Erythroblast (primary cell): ENCODE measurements around the gene ZFP90.
A peak's percentile ranks its signal among the peaks of the same experiment; 100 is the strongest.

ENCODE experiments used
- DNase-seq, 2 experiments: peaks; one replicate each; lab custom pipeline; 2025; lab: John Stamatoyannopoulos, UW
- GATA1 ChIP-seq: IDR thresholded peaks from 2 replicates; pipeline ENCODE4 v1.6.1; 2011; ENCODE audit warnings: low read depth, mild to moderate bottlenecking, control low read depth, low read length, moderate library complexity
- POLR2A ChIP-seq: IDR thresholded peaks from 2 replicates; pipeline ENCODE4 v1.6.1; 2011; ENCODE audit warnings: mild to moderate bottlenecking, low read length

ZFP90 gene

DNA sequence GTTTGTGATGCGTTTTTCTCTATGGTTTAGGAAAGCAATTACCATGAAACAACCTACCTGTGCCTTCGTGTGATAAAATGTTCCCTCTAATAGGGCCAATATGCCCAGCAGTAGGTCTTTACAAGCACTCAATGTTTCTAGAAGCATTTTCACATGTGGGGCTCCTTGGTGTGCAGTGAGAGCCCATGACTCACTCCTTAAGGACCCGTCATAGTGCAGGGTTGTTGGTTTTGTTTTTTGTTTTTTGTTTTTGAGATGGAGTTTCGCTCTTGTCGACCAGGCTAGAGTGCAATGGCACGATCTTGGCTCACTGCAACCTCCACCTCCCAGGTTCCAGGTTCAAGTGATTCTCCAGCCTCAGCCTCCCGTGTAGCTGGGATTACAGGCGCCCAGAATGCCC, 31.1 kb upstream of the ZFP90 start:
- no peak for DNase-seq
- TF ChIP-seq GATA1 (no peak), POLR2A (no peak)

GRCh38 chr16:68508641-68509240, 30.4 kb upstream of the ZFP90 start:
- no peak for TF ChIP-seq POLR2A
- no peak for TF ChIP-seq GATA1
- DNase-seq = no peak

GRCh38 chr16:68509381-68509780, 29.7 kb upstream of the ZFP90 start:
- DNase-seq = no peak
- no peak for TF ChIP-seq POLR2A
- TF ChIP-seq GATA1 = no peak

- no peak for DNase-seq
- TF ChIP-seq GATA1 = no peak
- no peak for TF ChIP-seq POLR2A
These were observed 28.3 kb upstream of the ZFP90 start for GRCh38 chr16:68510775-68511174.

DNA sequence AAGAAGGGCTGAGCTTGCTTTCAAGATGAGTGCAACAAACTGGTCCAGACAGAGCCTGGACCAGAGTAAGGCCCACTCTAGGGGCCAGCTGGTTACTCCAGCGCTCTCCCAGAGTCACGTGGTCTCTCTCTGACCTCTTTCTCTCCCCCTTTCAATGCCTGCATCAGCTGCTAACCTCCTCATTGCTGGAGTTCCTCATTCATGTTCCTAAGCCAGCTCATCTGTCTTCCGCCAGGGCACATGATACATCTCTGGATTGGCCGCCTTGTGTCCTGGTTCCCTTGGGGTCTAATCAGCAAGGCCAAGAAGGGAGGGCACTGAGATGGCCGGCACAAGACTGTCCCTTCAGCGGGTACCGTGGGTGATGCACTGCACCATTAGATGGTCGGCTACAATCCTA, 26.9 kb upstream of the ZFP90 start:
- TF ChIP-seq GATA1 = no peak
- TF ChIP-seq POLR2A = no peak

GRCh38 chr16:68512742-68513141, 26.3 kb upstream of the ZFP90 start:
- DNase-seq = no peak

More for the DNA sequence above, 26.9 kb upstream of the ZFP90 start:
- no peak for DNase-seq

GRCh38 chr16:68514511-68514910, 24.6 kb upstream of the ZFP90 start:
- TF ChIP-seq POLR2A (no peak), GATA1 (no peak)
- DNase-seq = no peak

More at GRCh38 chr16:68512742-68513141, 26.3 kb upstream of the ZFP90 start:
- no peak for TF ChIP-seq POLR2A
- TF ChIP-seq GATA1 = no peak

DNA sequence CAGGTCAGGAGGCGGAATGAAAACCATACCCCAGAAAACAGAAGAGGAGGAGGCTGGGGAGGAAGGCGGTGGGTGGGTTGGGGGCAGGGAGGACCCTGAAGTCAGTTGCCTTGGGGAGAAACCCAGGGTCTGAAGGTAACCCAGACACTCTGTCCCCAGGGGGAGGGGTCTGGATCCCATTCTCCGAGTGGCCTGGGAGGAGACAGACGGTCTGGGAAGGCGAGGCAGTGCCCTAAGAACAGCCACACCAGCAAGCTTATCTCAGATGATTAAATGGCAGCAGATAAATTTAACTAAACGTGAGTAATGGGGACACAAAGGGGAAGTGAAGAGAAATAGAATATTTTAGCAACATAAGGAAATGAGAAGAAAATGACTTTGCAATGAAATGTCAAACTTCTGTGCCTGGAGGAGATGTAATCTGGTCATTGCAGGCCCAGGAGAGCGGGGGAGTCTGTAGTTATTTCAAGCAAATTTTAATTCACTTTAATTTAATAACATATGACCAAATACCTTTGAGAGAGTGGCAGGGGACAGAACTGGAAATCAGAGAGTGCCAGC, 21.4 kb upstream of the ZFP90 start:
- DNase-seq = no peak
- no peak for TF ChIP-seq POLR2A
- TF ChIP-seq GATA1 = no peak

DNA sequence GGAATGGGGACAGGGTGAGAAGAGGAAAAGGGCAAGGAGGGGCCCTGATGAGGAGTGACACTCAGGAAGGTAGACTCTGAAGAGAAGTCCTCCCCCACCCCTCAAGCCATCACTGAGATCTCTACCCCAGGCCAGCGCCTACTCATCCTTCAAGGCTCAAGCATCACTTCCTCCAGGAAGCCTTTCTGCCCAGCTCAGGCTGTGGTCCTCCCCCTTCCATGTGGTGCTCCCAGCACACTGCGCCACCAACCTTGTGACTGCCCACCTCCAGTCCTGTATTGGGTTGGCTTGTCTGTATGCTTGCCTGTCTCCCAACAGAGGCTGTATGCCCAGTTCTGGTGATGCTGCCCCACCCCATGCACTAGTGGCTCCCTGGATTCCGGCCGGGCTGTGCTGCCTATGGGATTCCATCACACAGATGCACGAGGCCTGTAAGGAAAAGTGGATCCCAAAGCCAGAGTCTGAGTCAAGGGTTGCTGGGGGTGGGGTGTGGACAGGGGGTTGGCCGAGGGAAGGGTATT, 19.8 kb upstream of the ZFP90 start:
- no peak for TF ChIP-seq POLR2A
- TF ChIP-seq GATA1 = no peak
- DNase-seq = no peak

- peak; percentile 91 for DNase-seq
- TF ChIP-seq GATA1 (no peak), POLR2A (no peak)
These were observed 18.4 kb upstream of the ZFP90 start for GRCh38 chr16:68520649-68521086.

GRCh38 chr16:68524069-68524820, 14.8 kb upstream of the ZFP90 start:
- TF ChIP-seq GATA1 (no peak), POLR2A (no peak)
- no peak for DNase-seq

GRCh38 chr16:68526143-68526781, 12.8 kb upstream of the ZFP90 start:
- no peak for TF ChIP-seq GATA1
- no peak for TF ChIP-seq POLR2A
- DNase-seq = no peak

GRCh38 chr16:68526782-68527145, 12.3 kb upstream of the ZFP90 start:
- TF ChIP-seq GATA1 (no peak), POLR2A (no peak)
- DNase-seq = no peak
